ENCODE results near the gene ST3GAL4.
A peak's percentile ranks its signal among the peaks of the same experiment; 100 is the strongest.

The ST3GAL4 gene

DNA sequence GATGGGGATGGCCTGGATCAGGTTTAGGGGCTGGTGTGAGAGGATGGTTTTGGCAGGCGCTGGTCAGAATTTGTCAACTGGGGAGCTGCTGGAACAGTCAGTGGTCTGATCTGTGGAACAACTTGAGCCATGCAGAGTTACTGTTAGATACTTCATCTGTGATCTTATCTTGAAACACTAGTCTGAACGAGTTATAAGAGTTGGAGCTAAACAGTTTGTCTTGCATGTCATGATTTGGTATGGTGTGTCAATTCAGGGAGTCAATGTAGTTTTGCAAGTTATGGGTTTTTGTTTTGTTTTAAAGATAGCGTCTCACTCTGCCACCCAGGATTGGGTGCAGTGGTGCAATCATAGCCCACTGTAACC lies 54.1 kb downstream of the ST3GAL4 start:
- no peak for DNase-seq

- DNase-seq = no peak
Measured at GRCh38 chr11:126410649-126411048, 55.2 kb downstream of the ST3GAL4 start.

DNA sequence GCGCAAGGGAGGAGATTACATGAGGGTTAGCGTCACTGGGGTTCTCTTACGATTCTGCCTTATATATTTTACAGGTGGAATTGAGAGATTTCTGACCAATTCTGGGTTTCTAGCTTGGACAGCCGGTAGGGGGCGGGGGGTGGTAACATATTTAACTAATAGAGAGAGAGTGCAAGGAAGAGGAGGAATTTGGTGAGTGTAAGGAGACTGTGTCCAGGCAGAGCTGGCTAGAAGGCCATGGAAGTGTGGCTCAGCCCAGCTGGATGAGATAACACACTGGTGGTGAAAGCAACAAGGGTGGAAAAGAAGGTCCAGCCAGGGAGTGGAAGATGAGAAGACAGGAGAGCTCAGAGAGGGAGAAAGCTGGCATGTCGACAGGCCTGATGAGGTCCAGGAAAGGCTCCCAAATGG lies 56.5 kb downstream of the ST3GAL4 start:
- no peak for DNase-seq

DNA sequence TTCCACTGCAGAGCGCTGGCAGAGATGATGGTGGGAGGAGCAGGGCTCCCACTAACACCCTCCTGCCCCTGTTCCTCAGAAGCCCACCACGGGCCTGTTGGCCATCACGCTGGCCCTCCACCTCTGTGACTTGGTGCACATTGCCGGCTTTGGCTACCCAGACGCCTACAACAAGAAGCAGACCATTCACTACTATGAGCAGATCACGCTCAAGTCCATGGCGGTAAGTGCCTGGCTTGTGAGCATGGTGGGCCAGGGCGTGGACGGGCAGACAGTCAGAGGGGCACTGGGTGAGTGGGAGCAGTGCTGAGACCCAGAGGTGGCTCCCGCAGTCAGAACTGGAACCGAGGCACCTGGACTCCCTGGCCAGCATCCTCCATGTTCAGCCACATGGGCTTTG lies 57.9 kb downstream of the ST3GAL4 start:
- no peak for DNase-seq

DNA sequence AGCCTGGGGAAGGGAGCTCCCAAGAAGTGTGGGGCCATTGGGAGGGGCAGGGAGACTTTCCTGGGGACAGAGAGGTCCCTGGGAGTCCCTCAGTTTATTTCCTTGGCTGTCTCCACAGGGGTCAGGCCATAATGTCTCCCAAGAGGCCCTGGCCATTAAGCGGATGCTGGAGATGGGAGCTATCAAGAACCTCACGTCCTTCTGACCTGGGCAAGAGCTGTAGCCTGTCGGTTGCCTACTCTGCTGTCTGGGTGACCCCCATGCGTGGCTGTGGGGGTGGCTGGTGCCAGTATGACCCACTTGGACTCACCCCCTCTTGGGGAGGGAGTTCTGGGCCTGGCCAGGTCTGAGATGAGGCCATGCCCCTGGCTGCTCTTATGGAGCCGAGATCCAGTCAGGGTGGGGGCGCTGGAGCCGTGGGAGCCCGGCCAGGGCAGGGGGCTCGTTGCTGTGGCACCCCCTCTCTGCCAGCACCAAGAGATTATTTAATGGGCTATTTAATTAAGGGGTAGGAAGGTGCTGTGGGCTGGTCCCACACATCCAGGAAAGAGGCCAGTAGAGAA lies 58.4 kb downstream of the ST3GAL4 start:
- no peak for DNase-seq

GRCh38 chr11:126414615-126415014 lies 59.1 kb downstream of the ST3GAL4 start:
- DNase-seq = no peak

DNA sequence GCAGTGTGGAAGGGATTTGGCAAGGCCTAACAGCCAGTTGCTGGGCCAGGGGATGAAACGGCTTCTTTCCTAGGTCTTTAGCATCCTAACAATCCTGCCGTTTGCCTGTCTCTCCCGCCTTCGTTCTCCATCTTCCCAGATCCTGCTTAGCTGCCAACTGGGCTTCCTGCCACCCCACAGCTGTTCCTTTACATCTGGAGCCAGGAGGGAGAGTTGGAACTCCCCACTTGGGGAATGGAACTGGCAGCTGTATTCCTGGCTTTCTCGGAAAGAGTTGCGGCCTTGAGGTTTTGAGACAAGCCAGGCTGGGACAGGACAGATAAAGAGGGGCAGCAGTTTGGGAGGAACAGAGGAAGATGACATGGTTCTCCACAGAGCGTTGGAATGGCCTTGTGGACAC lies 59.6 kb downstream of the ST3GAL4 start:
- no peak for DNase-seq

DNA sequence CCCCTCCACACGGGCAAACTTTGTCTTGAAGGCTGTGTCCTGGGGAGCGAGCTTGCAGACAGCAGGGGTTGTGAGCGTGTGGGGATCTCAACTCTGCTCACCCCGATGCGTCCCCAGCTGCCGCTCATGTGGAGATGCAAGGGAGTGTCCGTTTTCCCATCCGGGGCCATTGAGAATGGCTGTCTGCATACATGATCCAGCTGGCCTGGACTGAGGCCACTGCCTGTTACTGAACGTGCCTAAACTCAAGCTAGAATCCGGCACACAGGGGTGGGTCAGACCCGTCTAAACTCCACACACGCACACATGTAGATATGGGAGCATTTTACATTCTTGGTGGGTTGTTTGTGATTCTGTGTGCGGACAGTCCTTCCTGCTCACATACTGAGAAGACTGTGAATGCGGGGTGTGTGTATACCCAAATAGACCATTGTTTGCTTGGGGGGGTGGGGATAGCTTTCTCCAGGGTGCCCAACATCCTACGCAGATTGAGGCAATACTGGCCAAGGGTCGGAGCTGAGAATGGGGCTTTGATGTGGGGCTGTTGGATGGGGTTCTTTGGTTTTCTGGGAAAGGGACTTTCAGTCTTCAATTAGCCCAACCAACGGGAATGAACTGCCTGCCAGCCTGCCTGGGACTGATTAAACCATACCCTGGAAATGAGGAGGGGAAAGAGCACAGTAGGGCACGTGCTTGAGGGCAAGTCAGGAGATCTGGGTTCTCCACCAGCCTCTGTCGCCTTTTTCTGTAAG lies 60.4 kb downstream of the ST3GAL4 start:
- DNase-seq = no peak

GRCh38 chr11:126416542-126417090 lies 61.1 kb downstream of the ST3GAL4 start:
- DNase-seq = peak; percentile 16 to 44 (median 32)

- no peak for DNase-seq
Measured at GRCh38 chr11:126417091-126417862, 61.8 kb downstream of the ST3GAL4 start.

DNA sequence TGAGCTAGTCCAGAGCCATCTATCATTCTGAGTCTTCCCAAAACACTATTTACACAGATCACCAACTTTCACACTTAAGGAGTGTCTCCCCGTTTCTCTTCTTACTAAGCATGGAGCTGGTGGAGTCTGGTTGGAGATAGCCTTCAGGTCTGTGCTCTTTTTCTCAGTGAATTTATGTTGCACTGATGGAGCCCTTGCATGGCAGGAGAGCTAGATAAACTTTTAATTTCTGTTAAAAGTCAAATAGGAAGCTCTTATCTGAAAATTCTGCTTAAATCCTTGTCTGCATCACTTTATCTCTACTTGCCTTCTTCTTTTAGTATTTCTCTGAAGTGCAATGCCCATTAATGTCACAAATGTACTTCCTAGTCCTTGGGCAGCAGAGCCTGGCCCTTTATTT lies 63.4 kb downstream of the ST3GAL4 start:
- DNase-seq = no peak

- DNase-seq = no peak
Measured at GRCh38 chr11:126419801-126420697, 64.6 kb downstream of the ST3GAL4 start.

DNA sequence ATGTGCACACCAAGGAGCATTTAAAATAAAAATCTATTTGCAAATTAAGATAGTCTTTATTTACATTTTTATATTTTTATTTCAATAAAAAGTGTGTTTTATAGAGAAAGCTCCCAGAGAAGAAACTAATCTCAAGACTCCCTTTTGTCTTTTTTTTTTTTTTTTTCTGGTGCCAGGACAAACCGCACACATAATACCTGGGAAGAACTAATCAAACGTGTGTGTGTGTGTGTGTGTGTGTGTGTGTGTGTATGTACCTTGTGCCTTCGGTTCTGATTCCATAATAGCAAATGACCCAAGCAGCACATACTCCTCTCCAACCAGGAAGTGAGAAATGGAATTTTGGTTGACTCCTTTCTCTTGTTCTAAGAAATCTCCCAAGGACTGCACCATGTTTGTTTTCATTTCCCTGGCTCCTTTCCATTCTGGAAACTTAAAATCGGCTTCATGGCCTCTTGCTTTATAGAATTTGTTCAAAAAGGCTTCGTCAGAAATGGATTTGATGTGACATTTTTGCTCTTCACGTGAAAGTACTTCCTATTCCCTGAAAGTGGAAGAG lies 65.3 kb downstream of the ST3GAL4 start:
- no peak for DNase-seq

DNA sequence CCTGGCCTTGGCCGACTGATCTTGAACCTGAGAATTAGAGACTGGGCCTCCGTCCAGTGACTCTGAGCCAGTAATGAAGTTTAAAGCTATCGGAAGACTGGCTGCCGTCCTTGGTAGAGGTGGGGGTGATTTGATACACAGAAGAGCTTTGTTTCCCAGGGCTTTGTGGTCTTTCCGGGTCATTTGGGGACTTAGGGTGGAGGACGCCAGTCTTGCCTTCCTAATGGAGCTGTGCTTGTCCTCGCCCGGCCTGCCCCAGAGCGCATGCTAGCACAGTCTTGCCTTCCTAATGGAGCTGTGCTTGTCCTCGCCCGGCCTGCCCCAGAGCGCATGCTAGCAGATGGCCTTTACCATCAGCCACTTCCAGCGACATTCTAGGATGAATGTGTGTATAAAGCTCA lies 65.8 kb downstream of the ST3GAL4 start:
- DNase-seq = no peak

GRCh38 chr11:126422446-126422845 lies 67.0 kb downstream of the ST3GAL4 start:
- no peak for DNase-seq

GRCh38 chr11:126423154-126423553 lies 67.7 kb downstream of the ST3GAL4 start:
- no peak for DNase-seq

GRCh38 chr11:126423743-126424142 lies 68.3 kb downstream of the ST3GAL4 start:
- DNase-seq = no peak

DNA sequence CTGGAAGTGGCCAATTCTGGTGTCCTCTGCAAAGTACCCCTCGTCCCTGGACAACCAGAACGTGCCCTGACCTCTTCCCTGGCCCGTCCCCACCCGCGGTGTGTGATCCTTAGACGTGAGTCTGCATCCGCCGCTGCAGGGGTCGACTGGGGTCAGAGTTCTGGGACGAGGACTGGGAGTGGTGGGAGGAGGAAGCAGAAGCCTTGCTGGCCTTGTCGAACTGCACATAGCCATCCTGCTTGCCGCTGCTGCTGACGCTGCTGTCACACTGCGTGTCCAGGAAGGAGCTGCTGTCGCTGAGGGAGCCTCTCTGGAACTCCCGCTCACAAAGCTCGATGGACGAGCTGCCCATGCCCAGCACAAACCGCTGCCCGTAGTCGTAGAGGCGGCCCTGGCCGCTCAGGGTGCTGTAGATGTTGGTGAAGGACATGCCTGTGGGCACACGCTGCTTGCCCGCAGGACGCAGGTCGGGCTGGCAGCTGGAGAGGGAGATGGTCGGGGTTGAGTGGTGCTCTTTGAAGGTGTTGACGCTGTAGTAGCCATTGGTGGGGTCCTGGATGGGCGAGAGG lies 69.1 kb downstream of the ST3GAL4 start:
- DNase-seq = no peak

- DNase-seq = no peak
Measured at GRCh38 chr11:126426106-126426505, 70.6 kb downstream of the ST3GAL4 start.

- no peak for DNase-seq
Measured at GRCh38 chr11:126426820-126427749, 71.6 kb downstream of the ST3GAL4 start.
